Mononuclear cell (primary cell): ENCODE data around the gene COG7. TPM values are rescaled to one million over a fixed set of nuclear protein-coding genes. Genes with fewer than 3 reads are reported as not detected.
"Not testable (repeated sequence)": the region's sequence is repeated elsewhere in the genome, so short reads cannot be mapped to it uniquely, and the experiment has no call there.

Experiments
- H3K27me3 ChIP-seq: 2 replicates; pipeline ENCODE4 v1.6.0; 2011; ENCODE audit warnings: low read length, control low read depth; ENCODE audit not compliant: insufficient read depth
- H3K4me1 ChIP-seq: 2 replicates; pipeline ENCODE4 v1.5.1; 2011; ENCODE audit warnings: mild to moderate bottlenecking, low read length, control low read depth; ENCODE audit not compliant: insufficient read depth
- H3K4me3 ChIP-seq: 2 replicates; pipeline ENCODE4 v1.5.1; 2011; ENCODE audit warnings: mild to moderate bottlenecking, low read length, moderate library complexity
- H3K9me3 ChIP-seq: 2 replicates; pipeline ENCODE4 v1.5.1; 2011; ENCODE audit warnings: low read depth, mild to moderate bottlenecking, control low read depth, low read length
- total RNA-seq: library from RNA; depleted of rRNA; stranded (reverse); fragments of >200 nt; gene quantifications from one replicate; pipeline ENCODE4 v1.2.3, GENCODE V29; 2012

COG7 gene
- total RNA-seq, 1 donor: 8.0 TPM

DNA sequence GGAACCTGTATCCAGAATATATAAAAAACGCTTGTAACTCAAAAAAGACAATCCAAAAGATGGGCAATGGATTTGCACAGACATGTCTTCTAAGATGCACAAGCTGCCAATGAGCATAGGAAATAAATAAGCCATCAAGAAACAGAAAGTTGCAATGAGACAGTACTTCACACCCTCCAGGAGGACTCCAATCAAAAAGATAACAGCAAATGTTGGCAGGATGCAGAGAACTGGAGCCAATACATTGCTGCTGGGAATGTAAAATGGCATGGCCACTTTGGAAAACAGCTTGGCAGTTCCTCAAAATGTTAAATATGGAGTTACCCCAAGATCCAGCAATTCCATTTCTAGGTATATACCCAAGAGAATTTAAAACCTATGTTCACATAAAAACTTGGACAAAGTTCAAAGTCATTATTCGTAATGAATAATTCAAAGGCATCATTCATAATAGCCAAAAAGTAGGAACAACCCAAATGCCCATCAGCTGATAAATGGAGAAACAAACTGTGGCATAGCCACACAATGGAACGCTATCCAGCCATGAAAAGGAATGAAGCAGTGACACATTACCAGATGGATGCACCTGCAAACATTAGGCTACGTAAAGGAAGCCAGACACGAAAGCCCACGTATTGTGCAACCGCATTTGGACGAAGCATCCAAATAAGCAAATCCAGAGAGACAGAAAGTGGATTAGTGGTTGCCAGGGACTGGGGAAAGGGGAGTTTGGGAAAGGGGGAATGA lies 31.7 kb upstream of the COG7 start:
- Histone ChIP-seq H3K9me3 (no peaks in the 10 kb centered on the region), H3K27me3 (no peaks in the 10 kb centered on the region), H3K4me3 (no peak overlapping the region), H3K4me1 (no peaks in the 10 kb centered on the region)

DNA sequence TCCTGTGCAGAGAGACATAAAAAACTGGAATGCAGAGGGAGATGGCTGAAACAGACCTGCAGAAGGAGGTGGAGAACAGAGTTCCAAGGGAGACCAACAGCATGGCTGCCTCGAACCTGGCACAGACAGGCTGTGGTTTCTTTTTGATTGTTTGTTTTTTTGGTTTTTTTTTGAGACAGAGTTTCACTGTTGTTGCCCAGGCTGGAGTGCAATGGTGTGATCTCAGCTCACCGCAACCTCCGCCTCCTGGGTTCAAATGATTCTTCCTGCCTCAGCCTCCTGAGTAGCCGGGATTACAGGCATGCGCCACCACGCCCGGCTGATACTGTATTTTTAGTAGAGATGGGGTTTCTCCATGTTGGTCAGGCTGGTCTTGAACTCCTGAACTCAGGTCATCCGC lies 30.5 kb upstream of the COG7 start:
- H3K4me1 ChIP-seq, H3K27me3 ChIP-seq, H3K4me3 ChIP-seq, H3K9me3 ChIP-seq: not testable (repeated sequence)

DNA sequence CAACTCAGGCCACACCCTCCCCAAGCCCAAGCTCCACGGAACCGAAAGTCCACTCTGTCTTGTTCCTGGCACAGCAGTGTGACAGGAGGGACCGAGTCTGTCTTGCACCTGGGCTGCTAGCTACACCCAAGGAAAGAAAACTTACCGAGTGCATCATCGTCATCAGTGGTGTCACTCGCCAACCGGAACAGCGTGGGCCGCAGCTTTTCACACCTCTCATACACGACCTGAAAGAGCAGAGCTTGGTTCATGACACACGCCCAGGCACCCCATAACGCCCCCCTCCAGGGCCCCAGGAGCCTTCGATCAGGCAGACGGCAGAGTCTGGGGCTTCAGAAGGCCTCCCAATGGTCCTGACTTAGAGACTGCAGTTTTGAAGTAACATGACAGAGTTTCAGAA lies 29.8 kb upstream of the COG7 start:
- H3K27me3 ChIP-seq: no peaks in the 10 kb centered on the region
- H3K9me3 ChIP-seq: no peaks in the 10 kb centered on the region
- no peak overlapping the region for H3K4me3 ChIP-seq
- no peaks in the 10 kb centered on the region for H3K4me1 ChIP-seq

DNA sequence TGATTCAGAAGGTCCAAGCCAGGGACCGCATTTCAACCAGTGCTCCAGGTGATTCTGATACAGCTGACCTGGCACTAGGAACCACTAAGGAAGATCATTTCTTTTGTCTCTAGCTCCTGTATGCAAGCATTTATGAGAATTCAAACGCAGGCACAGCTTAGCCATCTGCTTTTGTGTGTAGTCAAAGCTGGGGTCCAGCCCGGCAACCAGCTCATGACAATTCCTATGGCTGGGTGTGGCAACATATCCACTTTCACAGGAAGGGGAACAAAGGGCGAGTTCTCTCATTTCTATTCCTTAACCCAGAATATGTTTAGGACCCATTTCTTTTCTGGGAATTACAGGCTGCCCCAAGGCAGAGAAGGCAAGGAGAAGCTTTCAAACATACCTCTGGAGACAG lies 27.3 kb upstream of the COG7 start:
- Histone ChIP-seq H3K9me3 (no peaks in the 10 kb centered on the region), H3K27me3 (no peaks in the 10 kb centered on the region), H3K4me3 (no peak overlapping the region), H3K4me1 (no peaks in the 10 kb centered on the region)

DNA sequence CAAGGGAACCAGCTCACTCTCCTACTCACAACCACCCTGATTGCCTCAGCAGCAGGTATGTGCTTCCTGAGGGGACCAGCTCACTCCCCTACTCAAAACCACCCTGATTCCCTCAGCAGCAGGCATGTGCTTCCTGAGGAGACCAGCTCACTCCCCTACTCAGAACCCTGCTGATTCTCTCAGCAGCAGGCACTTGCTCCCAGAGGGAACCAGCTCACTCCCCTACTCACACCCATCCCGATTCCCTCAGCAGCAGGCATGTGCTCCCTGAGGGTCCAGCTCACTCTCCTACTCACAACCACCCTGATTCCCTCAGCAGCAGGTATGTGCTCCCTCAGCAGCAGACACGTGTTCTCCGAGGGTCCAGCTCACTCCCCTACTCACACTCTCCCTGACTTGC lies 26.1 kb upstream of the COG7 start:
- H3K27me3 ChIP-seq: no peaks in the 10 kb centered on the region
- H3K4me3 ChIP-seq: no peak overlapping the region
- no peaks in the 10 kb centered on the region for H3K4me1 ChIP-seq
- no peaks in the 10 kb centered on the region for H3K9me3 ChIP-seq

DNA sequence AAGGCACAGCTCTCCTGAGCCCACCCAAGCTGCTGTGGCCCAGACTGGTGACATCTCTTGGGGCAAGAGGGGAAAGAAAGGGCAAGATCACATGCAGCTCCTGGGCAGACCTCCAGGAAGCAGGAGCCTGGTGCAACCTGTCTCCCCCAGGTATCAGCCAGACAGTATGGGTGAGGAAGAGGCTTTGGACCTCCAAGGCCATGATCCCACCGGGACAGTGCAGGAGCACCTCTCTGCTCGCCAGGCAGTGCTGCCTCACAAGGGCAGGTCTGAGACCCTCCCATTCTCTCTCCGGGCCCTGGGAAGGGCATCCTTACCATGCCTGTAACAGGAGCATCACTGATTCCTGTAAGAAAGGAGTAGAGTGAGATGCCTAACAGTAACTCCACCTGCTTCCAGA lies 25.6 kb upstream of the COG7 start:
- H3K27me3 ChIP-seq: no peaks in the 10 kb centered on the region
- H3K9me3 ChIP-seq: no peaks in the 10 kb centered on the region
- no peaks in the 10 kb centered on the region for H3K4me1 ChIP-seq
- no peak overlapping the region for H3K4me3 ChIP-seq

DNA sequence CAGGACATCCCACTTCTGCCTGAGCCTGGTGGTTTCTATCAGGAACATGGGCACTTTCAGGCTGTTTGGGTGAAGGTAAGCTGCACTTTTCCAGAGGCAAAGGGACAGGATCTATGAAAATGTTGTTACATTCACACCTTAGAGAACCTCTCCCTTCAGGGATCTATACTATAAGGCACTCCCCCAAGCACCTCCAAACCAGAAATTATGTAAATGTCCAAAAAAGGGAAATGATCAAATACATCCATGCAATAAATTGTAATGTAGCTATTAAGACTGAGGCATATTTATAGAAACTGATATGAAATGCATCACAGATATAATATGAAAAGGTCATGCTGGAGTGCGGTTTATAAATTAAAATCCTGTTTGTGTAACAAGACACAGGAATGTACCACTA lies 23.3 kb upstream of the COG7 start:
- no peaks in the 10 kb centered on the region for H3K27me3 ChIP-seq
- H3K4me1 ChIP-seq: no peaks in the 10 kb centered on the region
- H3K4me3 ChIP-seq: no peak overlapping the region
- H3K9me3 ChIP-seq: no peaks in the 10 kb centered on the region

DNA sequence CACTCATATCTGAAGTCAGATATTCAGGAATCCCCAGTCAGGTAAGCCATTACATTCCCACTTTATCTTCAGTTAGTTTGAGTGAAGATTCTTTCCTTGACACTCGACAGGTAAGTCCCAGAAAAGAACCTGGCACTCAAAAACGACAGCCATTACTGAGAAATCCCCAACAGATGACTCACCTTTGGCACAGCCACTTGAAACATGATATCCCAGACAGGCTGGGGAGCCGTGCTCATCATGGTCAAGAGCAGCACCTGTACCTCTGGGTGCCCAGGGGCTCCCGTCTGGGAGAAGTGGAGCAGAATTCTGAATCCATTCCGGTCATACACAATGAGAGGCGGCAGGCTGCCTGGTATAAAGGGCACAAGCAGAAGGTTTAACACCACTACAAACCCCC lies 16.8 kb upstream of the COG7 start:
- H3K4me3 ChIP-seq: no peak overlapping the region
- no peaks in the 10 kb centered on the region for H3K9me3 ChIP-seq
- H3K27me3 ChIP-seq: no peaks in the 10 kb centered on the region
- H3K4me1 ChIP-seq: no peaks in the 10 kb centered on the region

DNA sequence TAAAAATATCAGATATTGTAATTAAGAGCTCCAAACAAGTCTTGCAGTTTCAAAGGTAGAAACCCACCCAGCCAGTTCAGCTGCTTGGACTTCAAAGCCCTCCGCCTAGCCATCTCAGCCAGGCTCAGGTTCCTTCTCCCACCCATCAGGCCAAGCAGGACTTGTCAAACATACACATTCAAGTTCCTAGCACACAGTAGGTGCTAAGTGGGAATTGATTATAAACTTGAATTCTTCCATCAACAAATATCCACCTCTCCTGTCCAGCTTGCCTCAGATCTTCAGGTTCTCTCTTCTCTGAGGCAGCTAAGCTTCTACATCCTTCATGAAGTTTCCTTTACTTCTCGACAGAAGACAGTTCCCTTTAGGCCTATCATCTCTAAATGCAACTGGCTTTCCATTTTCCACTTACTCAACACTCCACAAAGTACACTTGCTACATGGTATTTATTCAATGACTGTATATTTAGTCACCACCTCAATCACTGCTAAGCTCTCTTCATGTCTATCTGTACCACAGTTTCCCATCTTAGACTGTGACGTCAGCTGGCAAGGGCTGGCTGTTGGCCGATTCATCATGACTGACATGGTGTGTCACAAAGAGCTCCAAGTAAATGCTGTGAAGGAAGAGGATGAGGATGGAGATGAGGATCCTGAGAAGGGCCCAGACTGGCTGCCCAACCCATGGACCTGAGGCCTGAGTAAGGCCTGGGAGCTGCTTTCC lies 13.3 kb upstream of the COG7 start:
- Histone ChIP-seq H3K27me3 (no peaks in the 10 kb centered on the region), H3K4me3 (no peak overlapping the region), H3K4me1 (no peaks in the 10 kb centered on the region), H3K9me3 (no peaks in the 10 kb centered on the region)

DNA sequence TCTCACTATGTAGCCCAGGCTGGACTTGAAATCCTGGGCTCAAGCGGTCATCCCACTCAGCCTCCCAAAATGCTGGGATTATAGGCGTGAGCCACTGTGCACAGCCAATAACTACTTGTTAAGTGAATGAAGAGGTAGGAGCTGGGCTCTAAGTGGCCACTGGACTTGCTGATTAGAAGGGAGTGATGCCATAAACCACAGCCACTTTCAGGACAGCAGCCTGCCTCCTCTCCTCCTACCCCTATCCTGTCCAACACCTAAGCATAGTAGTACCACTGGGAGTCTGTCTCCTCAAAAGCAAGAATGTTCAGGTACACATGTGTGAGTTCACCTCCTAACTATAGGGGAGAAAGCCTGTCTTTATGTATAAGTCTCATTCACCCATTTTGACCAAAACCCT lies 12.2 kb upstream of the COG7 start:
- Histone ChIP-seq H3K27me3 (no peaks in the 10 kb centered on the region), H3K4me3 (no peak overlapping the region), H3K4me1 (no peaks in the 10 kb centered on the region), H3K9me3 (no peaks in the 10 kb centered on the region)

DNA sequence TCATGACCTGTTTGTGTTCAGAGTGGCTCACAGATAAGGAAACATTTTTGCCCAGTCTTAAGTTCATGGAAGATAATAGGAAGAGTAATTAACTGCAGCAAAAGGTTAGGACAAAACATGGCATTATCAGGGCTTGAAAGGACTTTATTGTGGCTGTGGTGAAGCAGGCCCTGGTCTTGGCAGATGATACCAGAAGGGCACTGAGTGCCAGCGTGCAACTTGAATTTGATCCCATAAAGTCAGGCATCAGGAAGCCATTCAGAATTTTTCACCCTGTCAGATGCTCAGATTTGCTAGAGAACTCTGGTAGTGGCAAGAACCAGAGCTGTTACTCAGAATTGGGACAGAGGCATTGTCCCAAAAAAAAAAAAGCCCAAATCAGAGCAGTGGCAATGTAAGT lies 11.2 kb upstream of the COG7 start:
- H3K4me3 ChIP-seq: no peak overlapping the region
- H3K4me1 ChIP-seq: no peaks in the 10 kb centered on the region

DNA sequence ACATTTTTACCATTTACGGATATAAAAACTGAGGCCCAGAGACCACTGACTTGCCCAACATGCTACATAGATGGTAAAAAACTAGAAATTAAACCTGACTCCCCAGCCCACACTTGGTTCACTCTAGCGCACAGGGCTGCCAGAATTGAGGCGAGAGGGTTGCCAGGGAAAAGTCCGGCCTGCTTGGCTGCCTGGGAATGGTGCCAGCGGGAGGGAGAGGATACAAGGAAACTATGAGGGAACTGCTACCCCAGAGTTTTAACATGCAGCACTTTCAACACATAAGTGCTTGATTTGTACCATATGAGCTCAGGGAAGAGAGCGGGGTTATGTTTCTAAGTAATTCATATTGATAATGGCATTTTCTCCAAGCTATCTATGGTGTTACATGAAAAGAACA lies 10.0 kb upstream of the COG7 start:
- H3K4me3 ChIP-seq, H3K9me3 ChIP-seq, H3K27me3 ChIP-seq, H3K4me1 ChIP-seq: not testable (repeated sequence)

More for the DNA sequence above, 11.2 kb upstream of the COG7 start:
- Histone ChIP-seq H3K27me3 (no peaks in the 10 kb centered on the region), H3K9me3 (no peaks in the 10 kb centered on the region)

DNA sequence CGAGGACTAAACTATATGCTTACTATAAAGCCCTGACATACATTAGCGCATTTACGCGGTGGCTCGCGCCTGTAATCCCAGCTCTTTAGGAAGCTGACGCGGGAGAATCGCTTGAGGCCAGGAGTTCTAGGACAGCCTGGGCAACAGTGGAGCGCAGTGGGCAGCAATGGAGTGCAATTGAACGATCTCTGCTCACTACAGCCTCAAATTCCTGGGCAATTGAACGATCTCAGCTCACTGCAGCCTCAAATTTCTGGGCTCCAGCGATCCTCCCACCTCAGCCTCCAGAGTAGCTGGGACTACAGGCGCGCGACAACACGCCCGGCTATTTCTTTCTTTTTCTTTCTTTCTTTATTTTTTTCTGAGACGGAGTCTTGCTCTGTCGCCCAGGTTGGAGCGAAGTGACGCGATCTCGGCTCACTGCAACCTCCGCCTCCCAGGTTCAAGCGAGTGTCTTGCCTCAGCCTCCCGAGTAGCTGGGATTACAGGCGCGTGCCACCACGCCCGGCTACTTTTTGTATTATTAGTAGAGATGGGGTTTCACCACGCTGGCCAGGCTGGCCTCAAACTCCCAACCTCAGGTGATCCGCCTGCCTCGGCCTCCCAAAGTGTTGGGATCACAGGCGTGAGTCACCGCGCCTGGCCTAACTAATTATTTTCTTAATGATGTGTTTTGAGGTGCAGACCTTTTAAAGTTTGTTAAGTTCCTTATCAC lies 506 bp upstream of the COG7 start:
- peak overlapping the region; percentile 93 for H3K4me3 ChIP-seq
- no peaks in the 10 kb centered on the region for H3K9me3 ChIP-seq
- peaks cover 17% of the 10 kb centered on the region for H3K4me1 ChIP-seq
- H3K27me3 ChIP-seq: no peaks in the 10 kb centered on the region

DNA sequence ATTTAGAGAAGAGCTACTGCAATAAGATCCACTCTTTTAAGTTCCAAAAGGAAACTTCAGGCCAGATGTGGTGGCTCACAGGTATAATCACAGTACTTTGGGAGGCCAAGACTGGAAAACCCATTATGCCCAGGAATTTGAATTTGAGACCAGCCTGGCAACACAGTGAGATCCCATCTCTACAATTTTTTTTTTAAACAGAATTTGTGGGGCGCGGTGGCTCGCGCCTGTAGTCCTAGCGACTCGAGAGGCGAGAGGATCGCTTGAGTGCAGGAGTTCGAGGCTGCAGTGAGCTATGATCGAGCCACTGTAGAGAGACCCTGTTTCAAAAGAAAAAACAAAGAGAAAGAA lies 793 bp downstream of the COG7 start:
- Histone ChIP-seq H3K27me3 (no peaks in the 10 kb centered on the region), H3K4me3 (peak overlapping the region; percentile 93), H3K4me1 (peaks cover 17% of the 10 kb centered on the region), H3K9me3 (no peaks in the 10 kb centered on the region)

DNA sequence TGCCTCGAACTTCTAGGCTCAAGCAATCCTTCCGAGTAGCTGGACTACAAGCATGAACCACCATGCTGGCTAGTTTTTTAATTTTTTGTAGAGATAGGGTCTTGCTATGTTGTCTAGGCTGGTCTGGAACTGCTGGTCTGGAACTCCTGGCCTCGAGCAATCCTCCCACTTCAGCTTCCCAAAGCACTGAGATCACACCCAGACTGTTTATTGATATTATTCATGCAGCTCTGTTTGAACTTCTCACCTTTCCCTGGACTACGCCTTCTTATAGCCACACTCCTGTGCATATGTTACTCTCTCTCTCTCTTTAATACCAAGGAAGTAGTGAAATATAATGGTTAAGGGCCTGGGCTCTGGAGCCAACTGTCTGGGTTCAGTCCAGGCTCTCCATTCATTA lies 4.6 kb downstream of the COG7 start:
- H3K4me1 ChIP-seq: peaks cover 11% of the 10 kb centered on the region
- H3K27me3 ChIP-seq: no peaks in the 10 kb centered on the region
- H3K9me3 ChIP-seq: no peaks in the 10 kb centered on the region
- H3K4me3 ChIP-seq: no peak overlapping the region
